Stimulated activated CD8-positive, alpha-beta memory T cell treated with anti-CD3 and anti-CD28 coated beads, Interleukin-15, amount 100 ng/mL, for 24 hours (primary cell): ENCODE measurements around the gene LIN37.

Source experiments
- DNase-seq: peaks from one replicate; pipeline ENCODE4 v3.0.0-alpha.2; 2020; ENCODE audit warnings: low read depth

LIN37 gene

DNA sequence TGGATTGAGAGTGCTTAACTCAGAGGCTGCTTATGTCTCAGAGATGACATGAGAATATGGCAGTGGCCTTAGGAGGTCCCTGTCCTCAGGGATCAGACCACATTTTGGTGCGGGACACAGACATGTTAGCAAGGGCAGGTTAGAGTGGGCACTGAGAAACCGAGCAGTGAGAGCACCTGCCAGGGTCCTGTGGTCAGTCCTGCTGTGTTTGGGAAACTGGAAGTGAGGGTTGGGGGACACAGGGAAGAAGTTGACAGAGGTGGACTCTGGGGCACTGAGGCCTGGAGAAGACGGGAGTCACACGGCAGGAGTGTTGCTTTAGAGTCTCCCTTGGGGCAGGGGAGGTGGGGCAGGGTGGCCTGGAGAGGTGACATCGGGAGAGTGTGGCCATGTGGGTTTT is 13.5 kb upstream of the LIN37 start:
- DNase-seq: no peak

DNA sequence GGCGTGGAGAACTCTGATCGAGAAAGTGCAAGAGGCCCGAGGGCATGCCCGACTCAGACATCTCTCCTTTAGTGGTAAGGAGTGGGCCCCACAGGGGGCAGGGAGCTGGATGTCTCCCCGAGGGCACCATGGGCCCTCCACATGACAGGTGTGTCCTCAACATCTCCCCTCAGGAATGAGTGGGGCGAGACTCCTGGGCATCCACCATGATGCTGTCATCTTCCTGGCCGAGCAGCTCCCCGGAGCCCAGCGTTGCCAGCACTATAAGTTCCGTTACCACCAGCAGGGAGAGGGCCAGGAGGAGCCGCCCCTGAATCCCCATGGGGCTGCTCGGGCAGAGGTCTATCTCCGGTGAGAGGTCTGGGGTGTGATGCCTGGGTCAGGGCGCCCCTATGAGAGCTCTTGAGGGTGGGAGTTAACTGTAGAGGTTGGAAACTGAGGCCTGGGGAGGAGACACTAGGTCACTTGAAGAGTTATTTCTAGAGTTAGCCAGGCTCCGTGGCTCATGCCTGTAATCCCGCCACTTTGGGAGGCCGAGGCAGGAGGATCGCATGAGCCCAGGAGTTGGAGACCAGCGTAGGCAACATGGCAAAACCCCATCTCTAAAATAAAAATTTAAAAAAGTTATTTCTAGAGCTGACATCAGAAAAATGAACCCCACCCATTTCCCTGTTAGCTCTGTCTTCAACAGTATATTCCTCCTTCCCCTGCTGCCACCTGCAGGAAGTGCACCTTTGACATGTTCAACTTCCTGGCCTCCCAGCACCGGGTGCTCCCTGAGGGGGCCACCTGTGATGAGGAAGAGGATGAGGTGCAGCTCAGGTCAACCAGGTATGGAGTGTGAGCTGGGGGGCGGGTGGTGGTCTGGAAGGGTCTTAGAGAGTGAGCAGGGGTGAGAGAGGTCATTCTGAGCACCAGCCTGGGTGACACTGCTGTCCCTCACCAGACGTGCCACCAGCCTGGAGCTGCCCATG is 11.2 kb upstream of the LIN37 start:
- no peak for DNase-seq

DNA sequence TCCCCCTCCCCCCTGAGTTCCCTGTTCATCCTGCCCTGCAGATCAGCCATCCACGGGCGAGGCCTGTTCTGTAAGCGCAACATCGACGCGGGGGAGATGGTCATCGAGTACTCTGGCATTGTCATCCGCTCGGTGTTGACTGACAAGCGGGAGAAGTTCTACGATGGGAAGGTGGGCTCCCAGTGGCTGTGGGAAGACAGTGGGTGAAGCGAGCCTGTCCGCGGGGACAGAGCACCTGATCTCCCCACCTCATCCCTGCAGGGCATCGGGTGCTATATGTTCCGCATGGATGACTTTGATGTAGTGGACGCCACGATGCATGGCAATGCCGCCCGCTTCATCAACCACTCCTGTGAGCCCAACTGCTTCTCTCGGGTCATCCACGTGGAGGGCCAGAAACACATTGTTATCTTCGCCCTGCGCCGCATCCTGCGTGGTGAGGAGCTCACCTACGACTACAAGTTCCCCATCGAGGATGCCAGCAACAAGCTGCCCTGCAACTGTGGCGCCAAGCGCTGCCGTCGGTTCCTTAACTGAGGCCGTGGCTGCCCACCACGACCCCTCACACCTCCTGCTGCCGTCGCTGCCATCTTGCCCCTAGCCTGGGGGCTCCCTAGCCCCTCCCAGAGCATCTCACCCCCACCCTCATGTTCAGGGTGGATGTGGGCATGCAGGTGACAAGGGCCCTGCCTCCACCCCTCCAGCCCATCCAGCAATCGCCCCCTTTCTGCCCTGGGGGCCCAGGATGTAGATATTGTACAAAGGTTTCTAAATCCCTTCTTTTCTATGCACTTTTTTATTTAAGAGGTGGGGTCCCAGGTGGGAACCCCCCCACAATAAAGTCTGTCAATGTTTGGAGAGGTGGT is 10.1 kb upstream of the LIN37 start:
- DNase-seq: no peak

DNA sequence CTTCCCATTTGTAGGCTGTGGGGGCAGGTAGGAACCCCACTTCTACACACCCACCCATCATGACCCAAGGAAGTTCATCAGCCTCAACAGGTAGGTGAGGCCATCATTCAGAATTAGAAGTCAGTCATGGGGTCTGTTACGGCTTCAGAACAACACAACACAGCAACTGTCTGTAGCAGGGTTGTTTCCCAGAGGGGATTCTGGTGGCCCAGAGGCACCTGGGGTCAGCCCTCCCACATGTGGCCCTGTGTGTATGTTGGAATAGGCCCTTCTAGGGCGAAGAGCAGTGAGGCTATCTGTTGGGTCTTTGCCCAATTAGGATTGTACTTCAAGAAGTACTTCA is 9.5 kb upstream of the LIN37 start:
- DNase-seq: no peak

DNA sequence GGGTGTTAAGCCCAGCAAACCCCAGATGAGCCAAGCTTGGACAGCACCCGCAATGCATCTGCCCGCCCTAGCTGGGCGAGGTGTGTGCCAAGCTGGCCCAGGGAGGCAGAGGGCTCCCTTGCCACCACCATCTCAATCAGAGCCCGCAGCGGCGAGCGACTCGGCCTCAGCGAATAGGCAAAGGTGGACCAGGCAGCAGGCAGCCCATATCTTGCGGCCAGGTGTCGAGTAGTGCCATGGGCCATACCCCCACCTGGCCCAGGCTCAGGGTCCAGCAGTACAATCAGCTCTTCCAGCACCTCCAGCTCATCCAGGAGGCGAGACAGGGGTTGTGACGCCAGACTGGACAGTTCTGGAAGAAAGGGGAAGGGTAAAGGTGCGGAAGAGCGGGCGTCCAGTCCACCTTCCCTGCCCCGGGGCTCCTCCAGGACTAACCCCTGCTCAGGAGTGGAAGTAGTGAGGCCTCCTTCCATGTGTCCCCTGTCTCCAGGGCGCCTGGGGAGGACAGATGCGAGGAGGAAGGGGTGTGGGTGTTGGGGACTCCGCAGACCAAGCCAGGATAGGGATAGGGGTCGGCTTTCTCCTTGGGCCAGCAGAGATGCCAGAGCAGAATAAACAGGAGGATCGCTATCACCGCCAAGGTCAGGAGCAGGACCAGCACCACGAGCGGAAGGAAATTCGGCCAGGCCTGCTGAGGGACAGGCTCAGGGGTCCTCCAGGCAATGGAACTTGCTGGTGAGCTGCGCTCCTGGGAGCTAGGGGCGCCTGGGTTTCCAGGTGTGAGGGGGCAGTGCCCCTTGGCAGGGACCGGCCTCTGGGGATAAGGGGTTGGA is 8.9 kb upstream of the LIN37 start:
- DNase-seq: no peak

DNA sequence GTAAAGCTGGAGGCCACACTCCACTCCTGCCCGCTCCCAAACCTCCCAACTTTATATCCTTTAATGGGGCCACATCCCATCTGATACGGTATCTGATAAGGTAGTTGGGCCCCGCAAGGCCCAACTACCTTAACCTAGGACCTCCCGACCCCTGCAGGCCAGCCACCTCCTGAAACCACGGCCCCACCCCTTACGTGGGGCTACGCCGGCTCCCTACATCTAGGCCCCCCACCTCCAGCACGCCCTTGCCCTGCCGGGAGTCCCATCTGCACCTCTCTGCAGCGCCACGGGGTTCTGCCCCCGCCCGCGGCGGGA is 8.3 kb upstream of the LIN37 start:
- DNase-seq: no peak

DNA sequence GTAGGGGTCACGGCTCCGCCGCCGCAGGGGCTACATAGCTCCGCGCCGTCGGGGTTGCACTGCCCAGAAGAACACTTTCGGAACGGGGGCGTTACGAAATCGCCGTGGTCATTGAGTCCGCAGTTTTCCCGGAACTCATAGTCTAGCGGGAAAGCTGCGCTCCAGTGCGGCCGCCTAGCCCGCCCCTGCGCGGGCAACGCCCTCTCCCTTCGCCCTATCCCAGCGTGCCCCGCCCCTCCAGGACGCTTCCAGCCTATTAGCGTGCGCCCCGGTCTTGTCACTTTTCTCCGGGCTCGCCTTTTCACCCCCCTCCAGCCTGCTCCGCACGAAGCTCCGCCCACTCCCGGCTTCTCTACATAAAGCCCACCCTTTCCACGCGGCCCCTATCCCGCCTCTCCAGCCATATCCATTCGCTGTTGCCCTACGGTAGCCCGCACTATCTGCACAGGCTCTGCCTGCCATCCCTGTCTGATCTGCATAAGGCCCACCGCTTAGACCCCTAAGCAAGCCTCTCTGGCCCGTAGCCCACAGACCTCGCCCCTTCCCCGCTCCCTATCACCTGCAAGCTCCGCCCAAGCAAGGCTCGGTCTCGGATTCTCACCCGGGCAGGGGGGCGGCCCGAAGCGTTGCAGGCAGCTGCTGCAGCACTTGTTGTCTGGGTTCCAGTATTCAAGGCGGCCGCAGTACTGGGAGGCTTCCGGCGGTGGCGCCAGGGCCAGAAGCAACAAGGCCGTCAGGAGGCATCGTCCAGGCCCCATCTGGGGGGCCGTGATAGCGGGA is 7.8 kb upstream of the LIN37 start:
- DNase-seq: peak; percentile 80

DNA sequence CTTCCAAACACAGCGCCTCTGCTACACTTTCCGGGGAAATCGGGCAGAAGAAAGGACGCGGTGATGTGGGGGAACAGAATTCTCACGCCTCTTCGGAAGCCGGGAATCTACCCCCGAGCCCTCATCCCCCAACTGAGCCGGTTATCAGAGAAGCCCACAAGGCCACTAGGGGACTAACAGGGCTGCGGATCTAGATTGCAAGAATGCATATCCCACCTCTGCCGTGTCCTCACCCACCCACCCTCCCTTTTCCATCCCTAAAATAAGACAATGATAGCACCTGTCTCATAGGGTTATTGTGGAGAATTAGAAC is 7.2 kb upstream of the LIN37 start:
- no peak for DNase-seq

DNA sequence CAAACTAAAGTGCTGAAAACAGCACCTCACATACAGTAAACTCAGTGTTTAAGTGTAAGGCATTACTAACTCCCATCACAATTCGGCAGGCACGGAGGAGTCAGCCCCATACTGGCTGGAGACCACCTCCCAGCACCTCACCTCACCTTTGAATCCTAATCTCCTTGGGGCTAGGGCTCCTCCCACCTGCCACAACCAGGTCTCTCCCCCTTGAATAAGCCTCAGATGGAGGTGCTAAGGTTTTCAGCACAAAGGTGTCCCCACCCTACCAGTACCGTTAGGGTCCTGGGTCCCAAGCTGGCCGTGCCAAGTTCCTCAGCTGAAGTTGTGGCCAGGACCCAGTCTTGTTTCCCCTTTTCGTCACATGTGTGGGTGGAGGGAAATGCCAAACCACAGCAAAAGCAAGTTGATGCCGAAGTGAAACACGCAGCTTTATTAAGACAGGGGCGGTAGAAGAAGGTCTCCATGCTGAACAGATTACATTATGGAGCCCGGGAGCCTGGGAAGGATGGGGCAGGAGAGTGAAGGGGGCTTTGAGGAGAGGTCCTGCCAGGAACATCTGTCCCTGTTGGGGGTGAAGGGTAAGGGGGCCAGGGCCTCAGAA is 6.2 kb upstream of the LIN37 start, which contains the start of gene IGFLR1:
Gene IGFLR1, minus strand, starts transcription at position 332 of the 604 bp plus-strand sequence. CDS start 1,272 bp downstream, outside the sequence.
- no peak for DNase-seq

DNA sequence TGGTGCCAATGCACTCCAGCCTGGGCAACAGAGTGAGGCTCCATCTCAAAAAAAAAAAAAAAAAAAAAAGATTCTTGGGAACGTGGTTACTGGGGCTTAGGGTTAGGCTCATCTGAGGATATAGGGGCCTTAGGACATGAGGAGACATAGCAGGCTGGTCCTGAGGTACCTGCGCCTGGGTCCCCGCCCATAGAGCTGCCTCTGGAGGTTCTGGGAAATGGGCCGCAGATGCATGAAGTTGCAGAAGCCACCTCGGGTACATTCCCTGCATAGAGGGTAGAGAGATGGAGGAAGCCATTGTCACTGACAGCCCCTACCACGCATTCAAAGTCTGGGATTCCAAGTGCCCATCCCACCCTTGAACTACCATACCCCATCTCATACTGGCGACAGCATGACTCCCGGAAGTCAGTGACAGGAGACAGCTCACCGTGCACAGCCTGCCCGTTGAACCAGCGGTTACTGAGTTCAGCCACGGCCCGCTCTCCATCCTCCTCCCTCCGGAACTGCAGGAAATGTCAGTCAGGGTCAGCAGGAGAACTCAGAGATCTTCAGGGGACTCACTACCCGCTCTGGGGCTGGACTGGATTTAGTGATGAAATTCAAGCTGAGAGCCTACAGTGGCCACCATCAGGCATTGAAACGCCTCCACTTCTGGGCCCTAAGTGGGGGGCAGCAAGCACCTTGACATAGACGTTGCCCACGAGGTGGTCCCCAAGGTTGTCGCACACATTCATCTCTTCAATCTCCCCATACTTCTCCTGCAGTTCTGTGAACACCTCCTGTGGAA is 4.5 kb upstream of the LIN37 start:
- no peak for DNase-seq

DNA sequence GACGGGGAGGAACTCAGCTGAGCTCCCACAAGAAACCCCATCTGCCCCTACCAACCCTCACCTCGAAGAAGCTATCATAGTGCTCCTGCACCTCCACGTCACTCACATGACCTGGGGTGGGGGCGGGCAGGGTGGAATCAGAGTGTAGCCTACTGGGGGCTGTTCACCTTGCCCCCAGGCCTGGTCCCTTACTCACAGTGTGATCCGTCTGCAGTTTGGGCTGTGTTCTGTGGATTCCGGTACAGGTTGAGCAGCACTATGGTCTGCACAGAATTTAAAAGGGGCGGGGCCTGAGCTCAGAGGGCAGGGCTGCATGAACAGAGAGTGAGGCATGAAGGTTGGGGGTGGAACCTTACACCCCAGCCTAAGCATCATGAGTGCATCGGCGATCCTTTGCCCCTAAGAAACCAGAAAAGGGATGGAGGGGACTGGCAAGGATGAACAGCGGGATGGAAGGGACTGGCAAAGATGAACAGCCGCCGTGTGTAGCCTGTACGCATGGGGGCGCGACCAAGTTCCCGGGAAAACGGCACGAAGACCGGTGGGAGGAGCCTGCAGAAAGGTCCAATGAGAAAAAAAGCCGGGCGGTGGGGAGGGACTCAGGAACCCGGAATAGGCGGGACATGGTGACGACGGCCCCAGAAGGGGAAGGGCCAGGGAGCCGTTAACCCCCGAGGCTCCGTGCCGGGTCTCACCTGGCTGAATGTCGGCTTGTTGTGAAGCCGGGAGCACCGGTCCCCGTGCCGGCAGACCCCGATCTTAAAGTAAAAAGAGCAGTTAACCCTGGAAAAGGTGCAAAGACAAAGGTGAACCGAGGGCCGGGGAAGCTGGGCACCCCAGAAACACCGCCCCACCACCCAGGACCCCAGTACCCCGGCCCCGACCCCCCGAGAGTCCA is 3.7 kb upstream of the LIN37 start:
- peak; percentile 65 for DNase-seq

DNA sequence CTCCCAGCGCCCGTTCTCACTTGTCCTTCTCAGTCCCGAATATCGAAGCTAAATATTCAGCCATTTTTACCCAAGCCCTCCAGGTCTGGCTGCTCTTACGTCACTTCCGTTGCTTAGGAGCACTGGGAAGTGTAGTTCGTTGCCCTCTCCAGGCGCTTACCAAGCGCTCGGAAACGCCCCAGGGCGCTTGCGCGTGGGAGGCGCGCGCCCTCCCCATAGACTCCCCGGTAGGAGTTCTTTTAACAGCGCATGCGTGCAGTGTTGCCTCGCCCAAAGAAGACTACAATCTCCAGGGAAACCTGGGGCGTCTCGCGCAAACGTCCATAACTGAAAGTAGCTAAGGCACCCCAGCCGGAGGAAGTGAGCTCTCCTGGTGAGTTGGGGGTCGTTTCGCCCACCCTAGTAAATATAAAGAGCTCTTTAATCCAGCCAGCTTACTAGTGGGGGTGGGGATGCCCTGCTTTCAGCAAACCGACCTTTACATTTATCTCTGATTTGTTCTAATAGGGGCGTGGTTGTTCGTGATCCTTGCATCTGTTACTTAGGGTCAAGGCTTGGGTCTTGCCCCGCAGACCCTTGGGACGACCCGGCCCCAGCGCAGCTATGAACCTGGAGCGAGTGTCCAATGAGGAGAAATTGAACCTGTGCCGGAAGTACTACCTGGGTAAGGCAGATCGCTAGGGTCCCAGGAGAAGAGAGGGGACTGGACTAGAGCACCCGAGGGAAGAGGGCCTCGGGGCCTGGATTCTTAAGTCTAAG is 2.9 kb upstream of the LIN37 start, which contains the start of the genes PSENEN and U2AF1L4:
Gene PSENEN, plus strand, starts transcription at position 324 of the 759 bp plus-strand sequence. Its CDS starts 280 bp downstream, at position 604.
Gene U2AF1L4, minus strand, starts transcription at position 91 of the 759 bp plus-strand sequence. Its CDS starts 27 bp downstream, at position 64.
- DNase-seq: peak; percentile 76

DNA sequence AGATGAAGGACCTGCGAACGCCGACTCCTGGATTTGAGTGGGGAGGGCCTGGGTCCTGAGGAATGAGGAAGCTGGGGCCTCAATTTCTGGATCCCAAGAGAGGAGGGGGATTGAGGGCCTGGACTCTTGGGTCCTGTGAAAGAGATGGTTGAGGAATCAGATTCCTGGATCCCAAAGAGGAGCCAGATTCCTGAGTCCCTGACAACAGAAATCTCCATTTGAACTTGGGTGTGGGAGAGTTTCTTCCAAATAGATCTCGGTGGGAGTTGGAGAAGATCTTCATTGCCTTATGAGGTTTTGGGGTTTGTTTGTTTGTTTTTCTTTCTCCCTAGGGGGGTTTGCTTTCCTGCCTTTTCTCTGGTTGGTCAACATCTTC is 2.3 kb upstream of the LIN37 start:
- no peak for DNase-seq

DNA sequence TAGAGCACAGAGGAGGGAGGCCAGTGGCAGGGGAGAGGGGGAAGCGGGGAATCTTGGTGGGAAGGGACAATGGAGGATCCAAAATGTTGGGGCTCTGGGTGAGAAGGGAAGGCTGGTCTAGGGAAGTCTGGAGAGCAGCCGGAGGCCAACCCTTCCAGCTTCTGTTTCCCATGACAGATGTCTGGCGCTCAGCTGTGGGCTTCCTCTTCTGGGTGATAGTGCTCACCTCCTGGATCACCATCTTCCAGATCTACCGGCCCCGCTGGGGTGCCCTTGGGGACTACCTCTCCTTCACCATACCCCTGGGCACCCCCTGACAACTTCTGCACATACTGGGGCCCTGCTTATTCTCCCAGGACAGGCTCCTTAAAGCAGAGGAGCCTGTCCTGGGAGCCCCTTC is 1.8 kb upstream of the LIN37 start:
- DNase-seq: no peak

DNA sequence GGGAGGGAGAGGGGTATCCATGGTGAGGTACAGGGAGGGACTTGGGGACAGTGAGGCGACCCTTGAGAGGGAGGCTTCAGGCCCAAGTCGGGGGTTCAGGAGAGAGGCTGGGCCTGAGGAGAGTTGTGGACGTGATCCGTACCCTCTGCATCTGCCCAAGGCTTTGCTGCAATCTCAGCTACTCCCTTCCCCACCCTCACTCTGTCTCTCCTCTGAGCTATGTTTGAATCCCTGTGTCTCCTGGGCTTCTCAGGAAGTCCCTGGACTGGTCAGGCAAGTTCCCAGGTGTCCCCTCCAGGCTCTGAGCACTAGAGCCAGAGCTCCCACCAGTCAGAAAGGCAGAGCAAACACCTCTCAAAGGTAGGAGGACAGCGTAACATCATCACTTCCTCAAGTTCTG is 1.8 kb downstream of the LIN37 start:
- DNase-seq: no peak

DNA sequence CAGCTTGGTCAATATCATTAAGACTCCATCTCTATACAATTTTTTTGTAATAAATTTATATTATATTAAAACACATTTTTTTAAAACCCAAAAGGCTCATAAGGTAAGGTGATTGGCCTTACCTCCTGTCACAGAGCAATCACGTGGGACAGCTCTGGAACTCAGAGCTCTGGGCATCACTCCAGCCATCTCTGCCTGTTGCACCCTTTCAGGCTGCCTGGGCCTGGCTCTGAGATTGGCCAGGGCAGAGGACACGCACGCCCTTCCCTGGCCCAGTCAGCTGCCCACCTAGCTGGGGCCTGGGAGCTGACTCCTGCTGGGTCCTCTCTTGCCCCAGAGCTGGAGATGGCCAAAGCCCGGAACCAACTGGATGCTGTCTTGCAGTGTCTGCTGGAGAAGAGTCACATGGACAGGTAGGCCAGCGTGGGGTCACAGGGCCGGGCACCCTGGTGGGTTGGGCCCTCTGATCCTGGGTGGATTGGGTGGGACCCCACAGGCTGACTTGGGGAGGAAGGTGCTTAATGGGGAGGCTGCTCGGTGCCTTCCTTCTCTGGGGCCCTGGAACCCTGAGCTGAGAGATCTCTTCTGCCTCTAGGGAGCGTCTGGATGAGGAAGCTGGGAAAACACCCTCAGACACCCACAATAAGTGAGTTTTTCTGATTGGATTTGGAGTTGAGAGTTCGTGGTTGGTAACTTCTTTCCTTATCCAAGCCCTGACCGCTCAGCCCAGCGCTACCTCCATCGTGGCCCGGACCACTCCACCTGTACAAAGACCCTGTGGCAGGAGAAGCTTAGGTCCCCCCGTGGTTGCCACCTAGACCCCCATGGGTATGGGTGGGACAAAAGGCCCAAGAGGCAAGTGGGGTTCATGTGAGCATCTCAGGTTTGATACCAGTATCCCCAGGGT is 3.7 kb downstream of the LIN37 start:
- no peak for DNase-seq

DNA sequence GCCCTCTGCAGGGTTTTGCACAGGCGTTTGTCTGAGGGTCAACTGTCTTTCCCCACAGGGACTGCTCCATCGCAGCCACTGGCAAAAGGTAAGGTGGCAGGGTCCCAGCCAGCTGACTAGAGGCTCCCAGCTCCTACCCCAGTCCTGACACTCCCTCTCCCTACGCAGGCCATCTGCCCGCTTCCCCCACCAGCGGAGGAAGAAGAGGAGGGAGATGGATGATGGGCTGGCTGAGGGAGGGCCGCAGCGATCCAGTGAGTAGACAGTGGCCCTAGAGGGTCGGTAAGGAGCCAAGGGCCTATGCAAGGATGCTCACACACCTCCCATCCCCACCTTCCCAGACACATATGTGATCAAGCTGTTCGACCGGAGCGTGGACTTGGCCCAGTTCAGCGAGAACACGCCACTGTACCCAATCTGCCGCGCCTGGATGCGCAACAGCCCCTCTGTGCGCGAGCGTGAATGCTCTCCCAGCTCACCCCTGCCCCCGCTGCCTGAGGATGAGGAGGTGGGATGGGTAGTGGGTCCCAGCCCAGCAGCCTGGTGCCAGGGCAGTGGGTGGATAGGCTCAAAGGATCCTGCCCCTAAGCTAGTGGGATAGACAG is 4.5 kb downstream of the LIN37 start:
- DNase-seq: no peak
